ENCODE data around the gene NINL.
A peak's percentile ranks its signal among the peaks of the same experiment; 100 is the strongest.

Gene NINL

DNA sequence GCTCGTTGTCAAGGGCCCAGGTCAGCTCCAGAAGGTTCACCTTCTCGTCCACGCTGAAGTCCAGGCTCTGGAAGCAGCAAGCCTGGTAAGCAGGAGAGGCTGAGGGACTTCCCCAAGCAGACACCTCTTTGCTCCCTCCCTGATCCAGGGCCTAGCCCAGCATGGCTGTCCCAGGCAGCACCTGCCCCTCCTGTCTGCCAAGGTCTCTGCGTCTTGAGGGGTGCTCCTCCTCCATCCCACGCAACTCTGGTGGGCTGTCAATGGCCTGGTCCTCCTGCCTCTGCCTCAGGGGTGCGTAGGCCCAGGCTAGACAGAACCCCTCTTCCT lies 87.1 kb downstream of the NINL start:
- DNase-seq: no peak

DNA sequence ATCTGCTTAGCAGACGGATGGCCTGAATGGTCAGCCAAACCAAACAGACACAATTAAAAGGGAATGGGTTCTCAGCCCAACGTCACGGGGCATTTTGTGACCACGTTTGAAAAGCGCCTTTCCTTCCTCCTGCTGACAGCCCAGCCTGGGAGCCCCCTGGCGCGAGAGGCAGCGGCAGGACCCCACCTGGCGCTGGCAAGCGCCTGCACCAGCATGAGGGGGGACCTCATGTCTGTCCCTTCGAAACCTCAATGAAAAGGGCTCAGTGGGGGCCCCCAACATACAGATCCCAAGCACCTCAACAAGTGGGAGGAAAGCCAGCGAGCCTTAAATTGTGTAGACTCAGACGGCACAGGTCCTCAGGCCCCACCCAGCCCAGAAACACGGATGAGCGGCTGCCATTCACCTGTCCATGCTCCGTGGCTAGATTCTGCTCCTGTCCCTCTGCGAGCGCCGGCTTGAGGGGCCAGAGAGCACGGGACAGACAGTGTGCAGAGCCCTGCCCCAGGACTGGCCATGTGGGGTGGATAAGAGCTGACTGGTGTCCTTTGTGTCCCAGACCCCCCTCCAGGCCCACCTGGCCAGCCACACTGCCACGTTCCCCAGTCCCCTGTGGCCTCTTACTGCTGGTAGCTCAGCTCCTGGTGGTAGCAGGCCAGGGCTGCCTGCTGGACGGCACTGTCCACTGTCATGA lies 87.6 kb downstream of the NINL start:
- DNase-seq: no peak

DNA sequence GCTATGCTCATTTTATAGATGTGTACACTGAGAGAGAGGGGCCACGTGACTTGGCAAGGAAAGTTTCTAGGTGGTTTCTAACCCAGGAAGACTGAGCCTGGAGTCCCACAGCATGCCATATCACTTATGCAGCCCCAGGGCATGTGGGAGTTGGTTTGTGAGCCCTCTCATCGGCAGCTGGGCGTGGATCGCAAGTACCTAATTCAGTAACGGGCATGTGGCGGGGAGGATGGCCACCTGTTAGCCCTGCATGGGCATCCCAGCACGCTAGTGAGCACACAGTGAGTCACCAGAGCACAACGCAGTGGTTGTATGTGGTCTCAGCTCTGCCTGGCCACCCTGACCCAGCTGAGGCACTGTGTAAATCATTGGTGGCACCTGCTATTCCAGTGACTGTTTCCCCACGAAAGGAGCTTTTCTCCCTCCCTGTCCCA lies 88.3 kb downstream of the NINL start:
- no peak for DNase-seq

DNA sequence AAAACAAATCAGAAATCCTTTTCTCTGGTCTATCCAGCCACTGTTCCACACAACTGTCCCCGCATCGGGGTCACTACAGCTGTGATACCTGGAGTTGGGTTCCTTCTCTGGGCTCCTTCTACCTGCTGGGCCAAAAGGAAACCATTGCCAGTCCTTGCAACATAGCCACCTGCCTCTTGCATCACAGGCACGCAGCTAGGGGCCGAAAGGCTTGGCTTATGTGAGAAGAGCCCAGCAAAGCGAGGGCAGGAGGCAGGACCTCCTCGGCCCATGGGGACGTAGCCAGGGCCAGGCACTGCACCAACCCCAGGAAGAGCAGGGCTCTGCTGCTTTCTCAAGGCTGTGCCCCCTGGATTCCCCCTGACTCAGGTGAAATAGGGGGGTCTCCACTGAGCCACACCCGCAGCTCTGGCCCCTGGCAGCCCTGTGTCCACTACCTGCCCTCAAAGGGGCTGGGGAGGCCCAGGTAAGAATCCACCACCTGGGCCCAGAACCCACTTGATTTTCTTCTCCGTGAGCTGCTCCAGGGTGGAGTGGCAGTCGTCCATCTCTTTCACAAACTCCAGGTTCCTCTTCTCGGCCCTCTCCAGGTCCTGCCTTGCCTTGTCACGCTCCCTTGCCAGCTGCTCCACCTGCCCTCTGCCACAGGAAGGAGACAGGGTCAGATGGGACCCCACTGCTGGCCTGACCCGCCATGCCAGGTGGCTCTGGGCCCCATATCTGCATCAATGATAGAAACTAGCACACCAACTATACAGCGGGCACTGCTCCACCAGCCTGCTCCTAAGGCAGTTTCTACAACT lies 89.0 kb downstream of the NINL start:
- DNase-seq: no peak

DNA sequence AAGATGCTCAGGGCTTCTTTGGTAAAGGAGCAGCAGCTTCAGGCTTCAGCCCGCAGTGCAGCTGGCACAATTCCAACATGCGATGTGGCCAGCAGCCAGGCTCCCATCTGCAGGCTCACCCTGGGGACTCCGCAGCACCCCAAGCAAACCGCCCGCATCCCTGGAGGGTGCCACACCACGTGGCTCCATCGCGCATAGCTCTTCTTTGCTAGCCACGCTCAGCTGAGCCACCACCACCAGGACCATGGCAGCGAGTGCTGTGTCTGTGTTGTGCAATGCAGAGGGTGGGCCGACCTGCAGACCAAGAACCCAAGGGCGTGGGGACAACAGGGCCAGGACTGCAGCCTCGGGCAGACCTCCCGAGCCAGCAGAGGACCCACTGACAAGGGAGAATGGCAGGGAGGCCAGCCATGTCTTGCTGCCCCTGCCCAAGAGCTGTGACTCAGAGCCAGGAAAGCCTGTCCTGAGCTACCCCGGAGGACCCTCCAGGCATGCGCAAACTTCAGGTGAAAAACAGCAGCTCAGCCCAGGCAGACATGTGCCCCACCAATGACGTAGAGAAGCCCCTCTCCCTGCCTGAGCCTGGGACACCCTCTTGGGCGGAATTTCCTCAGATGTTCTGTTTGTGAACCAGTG lies 90.0 kb downstream of the NINL start:
- DNase-seq: no peak

DNA sequence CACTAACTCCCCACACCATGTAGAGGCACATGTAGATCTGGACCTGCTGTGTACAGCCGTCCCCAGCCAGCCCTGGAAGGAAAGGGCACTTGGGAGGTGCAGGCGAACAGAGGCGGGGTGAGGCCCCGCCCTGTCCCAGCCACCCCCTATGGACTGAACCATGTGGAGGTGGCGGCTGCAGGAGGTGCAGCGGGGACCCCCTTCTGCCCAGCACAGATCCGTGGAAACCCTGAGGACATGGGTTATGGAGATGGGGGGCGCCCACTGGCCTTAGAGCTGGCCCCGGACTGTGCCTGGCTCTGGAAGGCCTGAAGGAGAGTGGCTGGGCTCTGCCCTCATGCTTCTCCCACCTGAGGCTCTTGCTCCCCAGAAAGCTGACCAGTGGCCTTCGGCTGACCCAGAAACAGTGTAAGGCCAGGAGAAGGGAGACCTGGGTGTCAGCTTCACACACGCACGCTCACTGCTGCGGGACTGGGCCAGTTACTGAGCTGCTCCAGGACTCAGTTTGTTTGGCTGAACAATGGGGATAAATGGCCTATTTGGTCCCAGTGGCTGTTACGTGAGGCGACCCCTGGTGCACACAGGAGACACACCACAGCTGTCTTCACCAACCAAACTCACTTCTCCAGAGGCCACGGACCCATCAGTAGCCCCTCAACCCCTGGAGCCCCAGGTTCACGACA lies 90.7 kb downstream of the NINL start:
- DNase-seq: no peak

DNA sequence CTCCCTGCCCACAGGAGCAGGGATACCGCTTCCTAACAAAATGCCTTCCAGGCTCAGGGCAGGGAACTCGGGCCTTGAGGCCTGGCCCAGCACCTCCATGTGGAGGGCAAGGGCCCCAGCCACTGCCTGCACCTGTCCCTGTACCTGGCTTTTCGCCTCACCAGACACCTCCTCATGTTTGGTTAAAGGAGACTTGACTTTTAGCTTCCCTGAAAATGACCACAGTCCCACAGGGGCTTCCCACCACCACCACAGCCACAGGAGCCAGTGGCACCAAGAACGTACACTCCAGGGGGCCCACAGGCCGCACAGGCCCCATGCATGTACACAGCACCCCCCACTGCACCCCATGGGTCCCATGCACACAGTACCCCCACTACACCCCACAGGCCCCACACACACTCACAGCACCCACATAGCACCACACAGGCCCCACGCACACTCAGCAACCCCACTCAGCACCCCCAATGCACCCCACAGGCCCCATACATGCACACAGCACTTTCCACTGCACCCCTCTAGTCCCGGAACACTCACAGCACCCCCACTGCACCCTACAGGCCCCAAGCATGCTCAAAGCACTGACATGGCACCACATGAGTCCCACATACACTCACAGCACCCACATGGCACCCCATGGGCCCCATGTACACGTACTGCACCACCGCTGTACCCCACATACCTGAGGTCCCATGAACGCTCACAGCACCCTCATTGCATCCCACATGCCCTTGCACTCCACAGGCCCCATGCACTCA lies 91.4 kb downstream of the NINL start:
- DNase-seq: no peak

DNA sequence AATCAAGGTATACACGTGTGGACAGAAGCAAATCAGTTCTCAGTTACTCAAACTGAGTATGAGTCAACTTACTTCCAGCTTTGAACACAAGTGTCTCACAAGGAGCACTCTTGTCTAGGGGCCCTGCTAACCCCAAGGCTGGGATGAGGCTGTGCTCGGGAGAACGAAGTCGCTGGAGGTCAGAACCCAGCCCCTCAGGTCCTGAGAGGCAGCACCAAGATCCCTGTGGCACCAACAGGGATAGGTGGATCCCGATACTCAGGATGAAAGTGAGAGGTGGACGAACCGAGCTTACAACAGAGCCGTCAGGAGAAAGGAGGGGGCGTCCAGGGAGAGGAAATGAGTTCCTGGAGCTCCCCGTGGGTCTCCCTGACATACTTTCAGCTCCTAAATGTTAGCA lies 92.2 kb downstream of the NINL start:
- DNase-seq: no peak

DNA sequence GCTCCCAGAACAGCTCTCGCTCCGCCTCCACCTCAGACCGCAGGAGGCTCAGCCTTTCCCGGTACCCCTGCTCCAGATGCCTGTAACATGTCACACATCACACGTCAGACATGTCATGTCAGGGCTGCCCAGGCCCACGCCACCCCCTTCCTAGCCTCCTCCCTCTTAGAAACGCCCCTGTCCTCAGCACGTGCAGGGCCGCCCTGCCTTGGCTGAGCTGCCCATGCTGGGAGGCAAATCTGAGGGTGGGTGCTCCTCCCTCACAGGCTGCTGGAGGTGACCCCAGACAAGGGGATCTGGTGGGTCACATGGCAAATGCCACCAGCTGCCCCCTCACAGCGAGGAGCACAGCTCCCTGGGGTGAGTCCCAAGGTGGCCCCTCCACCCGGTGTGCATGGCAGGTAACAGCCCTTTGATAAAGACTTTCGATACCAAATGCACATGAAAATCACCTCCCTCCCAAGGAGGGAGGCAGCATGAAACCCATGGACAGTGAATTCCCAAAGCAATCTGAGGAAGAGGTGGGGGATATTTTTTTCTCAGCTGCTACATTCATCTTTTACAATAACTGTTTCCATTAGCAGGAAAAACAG lies 93.8 kb downstream of the NINL start:
- no peak for DNase-seq

DNA sequence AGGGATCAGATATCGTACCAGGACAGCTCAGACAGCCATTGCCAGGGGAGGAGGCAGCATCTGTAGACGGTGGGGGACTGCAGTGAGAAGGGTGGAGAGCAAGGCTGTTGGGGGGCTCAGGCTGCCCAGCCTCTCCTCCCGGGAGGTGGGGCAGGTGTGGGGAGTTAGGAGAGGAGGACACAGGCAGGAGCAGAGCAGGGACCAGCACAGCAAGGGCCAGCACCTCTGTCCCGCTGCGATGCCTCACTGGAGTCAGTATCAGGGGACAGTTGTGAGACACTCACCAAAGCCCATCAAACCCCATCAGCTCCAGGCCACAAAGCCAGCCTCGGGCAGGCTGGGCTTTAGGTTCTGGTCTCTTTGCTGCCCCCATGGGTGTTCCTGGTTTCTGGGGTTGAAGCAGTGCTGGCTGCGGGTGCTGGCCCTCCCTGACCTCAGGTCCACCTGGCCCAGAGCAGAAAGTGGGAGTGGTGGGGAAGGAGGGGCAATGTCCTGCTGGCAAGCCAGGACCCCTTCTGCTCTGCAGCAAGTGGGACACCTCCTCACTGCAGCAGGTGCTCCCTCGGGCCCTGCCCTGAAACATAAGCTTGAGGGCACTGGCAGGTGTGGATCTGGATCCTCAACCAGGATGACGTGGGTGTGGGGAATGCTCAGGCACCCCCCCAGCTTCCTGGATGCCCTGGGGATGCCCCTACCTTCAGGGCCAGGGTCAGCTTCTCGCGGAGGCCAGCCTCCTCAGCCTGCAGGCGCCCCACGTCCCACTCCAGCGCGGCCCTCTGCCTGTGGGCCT lies 94.5 kb downstream of the NINL start:
- no peak for DNase-seq

DNA sequence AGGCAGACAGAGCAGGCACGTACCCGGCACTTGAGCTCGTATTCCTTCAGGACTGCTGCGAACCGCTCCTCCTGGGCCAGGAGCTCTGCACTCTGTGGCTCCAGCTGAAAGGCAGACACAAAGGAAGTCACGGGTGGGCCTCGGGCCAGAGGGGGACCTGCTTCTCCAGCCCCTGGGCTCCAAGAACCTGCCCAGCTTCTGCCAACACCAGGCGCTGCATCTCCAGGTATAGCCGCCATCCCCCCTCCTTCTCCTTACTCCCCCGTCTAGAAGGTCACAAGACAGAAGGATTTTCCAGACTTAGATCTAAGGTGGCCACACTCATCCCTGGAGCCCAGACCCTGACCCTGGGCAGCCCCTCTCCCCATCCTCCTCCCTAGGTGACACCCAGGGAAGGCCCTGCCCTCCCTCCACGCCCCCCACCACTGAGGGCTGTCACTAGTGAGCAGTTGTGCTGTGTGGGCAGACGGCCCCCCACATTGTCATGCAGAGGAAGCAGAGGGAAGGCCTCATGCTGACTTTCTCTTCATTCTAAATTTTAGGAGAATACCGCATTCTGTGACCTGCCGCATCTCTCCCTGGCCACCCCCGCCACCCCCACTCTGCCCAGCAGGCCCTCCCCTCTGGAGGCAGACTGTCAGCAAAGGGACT lies 96.0 kb downstream of the NINL start:
- no peak for DNase-seq

DNA sequence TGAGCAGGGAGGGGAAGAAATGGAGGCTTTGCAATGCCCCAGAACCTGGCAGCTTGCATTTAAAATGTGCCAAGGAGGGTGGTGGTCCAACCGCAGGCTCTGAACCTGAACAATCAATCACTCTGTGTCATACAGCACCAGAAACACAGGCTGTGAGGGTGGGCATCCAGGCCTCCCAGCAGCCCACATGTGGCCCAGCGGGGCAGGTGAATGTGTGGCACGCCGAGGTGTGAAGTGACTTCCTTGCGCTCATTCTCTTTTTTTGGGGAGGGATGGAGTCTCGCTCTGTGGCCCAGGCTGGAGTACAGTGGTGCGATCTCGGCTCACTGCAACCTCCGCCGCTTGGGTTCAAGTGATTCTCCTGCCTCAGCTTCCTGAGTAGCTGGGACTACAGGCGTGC lies 97.4 kb downstream of the NINL start:
- no peak for DNase-seq

DNA sequence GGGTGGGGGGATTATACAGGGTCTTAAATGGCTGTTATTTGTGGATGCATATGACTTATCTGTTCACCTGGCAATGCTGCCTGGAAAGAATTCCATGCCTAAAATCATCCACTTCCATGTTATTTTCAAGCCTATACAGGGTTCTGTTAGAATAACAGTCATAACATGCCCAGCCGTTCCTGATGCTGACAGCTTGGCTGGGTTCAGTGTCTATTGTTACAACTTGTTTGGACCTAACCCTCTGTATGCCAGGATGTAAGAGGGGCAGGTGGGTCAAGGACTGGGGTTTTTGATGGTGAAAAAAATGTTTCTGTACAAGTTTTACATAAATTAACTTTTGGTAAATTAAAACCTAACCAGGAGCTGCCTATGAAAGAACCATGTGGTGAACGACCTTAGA lies 98.0 kb downstream of the NINL start:
- no peak for DNase-seq

DNA sequence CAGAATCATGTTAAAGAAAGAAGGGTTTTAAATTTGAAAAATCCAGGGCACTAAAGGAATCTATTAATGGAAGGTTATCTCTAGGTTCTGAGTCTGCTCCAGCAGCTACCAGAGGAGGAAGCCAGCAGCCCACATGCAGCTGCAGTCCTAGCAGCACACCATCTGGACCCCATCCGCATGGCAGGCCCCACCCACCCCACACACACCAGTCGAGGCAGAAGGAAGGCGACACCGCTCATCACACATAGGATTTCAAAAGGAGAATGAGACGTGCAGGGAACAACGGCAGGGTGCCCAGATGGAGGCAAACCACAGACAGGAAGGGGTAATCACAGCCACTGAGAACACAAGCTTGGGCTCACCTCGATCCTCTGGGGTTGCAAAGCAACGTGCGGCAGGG lies 99.0 kb downstream of the NINL start:
- no peak for DNase-seq

DNA sequence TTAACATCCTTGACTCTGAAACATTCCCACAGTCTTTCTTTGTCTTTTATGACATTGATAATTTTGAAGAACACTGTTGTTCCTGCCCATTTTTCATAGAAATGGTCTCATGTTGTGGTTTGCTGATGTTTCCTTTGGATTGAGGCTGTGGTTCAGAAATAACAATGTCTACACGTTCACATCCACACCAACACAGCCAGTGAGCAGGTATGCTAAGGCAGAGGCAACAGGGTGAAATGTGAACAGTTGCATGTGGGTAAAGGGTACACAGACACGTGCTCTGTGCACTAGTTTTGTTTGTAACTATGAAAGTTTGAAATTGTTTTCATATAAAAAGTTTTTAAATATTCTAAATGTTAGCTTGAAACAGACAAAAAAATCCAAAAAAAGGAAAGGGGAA lies 99.5 kb downstream of the NINL start:
- DNase-seq: no peak

DNA sequence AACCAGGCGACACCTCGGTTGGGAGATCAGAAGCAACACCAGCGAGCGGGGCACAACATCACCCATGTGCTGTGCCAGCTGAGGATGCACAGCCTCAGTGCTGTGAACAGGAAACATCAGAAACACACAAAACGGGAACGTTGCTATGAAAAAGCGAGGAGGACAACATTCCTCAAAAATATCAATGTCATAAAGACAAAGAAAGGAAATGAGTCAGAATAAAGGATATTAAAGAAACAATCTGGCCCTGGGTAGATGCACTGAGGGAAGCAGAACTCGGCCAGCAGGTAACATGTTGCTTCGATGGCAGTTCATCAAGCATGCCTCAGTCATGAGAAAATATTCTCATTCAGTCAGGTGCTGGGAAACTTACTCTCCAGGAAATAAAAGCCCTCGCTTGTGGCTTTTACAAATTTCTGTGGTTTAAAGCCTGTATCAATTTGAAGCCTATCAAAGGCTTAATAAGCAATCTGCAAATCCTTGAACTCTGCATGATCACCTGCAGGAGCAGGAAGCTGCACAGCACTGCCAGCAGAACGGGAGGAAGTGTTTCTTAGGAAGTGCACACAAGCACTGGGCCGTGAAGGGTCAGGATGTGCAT lies 100.3 kb downstream of the NINL start:
- peak; percentile 4 for DNase-seq

DNA sequence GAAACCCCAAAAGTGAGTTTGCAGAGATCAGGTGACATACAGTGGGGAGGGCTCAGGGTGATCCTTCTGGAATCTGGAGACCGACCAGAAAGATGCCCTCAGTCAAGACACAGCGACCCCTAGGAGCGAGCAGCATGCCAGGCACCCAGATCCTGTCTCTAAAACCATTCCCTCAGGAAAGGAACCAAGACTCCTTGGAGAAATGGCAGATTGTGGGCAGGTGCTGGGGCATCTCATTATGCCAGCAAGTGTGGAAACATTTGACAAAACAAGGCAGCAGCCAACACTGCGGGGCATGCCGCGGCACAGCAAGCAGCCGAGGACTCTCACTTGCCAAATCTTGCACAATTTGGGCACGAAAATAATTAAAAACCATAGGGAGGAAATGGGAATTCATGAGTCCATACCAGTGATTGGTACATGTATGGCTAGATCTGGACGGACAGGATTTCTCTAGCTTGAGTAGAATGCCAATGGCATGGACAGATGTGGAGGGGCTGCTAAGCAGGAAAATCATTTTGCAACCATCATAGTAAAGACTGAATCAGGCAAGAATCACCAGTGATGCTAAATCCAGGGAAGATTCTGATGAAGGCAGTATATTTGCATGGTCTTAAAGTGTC lies 101.0 kb downstream of the NINL start:
- no peak for DNase-seq

DNA sequence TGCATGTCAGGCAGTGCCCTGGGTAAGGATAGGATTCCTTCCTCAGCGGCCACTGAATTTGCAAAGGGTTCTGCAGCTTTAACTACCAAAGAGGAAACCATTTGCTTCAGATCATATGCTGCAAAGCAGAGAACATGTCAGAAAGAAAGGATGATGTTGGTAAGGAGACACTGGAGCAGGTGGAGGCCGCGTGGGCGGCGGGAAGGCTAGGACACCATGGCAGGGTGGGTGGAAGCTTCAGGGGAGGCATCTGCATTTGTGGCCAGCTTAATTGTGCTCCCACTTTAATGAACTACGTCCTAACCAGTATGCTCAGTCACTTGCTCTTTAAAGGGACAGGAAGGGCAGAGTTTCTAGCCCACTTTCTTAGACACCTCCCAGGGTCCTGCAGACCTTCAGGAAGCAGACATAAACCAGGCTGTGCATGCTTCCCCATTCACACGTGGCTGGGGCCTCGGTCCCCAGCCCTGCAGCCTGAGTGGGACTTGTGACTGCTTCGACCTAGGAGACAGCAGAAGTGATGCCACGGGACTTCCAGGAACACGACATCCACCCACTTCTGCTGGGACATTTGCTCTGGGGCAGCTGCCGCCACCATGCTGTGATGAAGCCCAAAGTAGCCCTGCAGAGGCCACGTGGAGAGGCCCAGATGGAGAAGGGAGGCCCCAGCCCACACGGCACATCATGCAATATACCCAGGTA lies 101.7 kb downstream of the NINL start:
- no peak for DNase-seq

DNA sequence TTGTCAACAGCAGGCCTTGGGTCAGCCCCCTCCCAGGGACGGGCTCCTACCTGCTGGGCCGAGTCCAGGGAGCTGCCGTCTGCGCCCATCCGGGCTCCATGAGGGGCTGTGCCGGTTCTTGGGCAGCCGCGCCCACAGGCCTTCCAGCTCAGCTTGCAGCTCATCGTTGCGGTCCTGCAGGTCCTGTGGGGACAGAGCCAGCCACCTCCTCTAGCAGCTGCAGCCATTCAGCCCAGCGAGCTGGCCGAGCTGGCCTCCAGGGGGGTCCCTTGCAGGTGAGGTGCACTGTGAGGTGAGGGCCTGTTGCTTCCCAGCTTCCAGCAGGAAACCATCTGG lies 103.4 kb downstream of the NINL start:
- DNase-seq: no peak

Measured in activated CD4-positive, alpha-beta T cell treated with anti-CD3 and anti-CD28 coated beads, Interleukin-10, Interleukin-2, amounts not matched to agents 100 ng/mL and 50 ng/mL, durations not matched to agents 16 hours and 8 hours (primary cell).